A549 (cell line): Measurements from ENCODE around the gene LIPT2. TPM values are rescaled to one million over a fixed set of nuclear protein-coding genes. Genes with fewer than 3 reads are reported as not detected.

Experiments
- ATAC-seq, 2 experiments: fragments of 200-7000 bp in 1 of 2; fragments of >200 bp in 1 of 2; cut with Nextera tagmentation in 1 of 2; cut with Tn5 transposase in 1 of 2; 3 replicates each; pipeline versions ENCODE4 v1.8.0 to v1.9.1; 2018 to 2020; ENCODE audit warnings: mild to moderate bottlenecking in 1 of 2, moderate library complexity in 1 of 2
- CTCF ChIA-PET: fragments of 300-600 bp; sonication (Branson Sonifier 250); formaldehyde crosslinking; extraction: SDS; loops from one replicate; lab custom pipeline; 2021; ENCODE audit warnings: antibody characterized with exemption, inconsistent platforms; lab: Yijun Ruan, JAX
- POLR2A ChIA-PET: fragments of 350-600 bp; formaldehyde crosslinking; extraction: SDS; loops from one replicate; lab custom pipeline; 2021; ENCODE audit warnings: antibody characterized with exemption, inconsistent platforms; lab: Yijun Ruan, JAX
- DNase-seq, 2 experiments: peaks; one replicate each; pipeline versions ENCODE4 v3.0.0 to v3.0.0-alpha.2; 2011 to 2016; ENCODE audit warnings: low read depth in 1 of 2, low spot score in 1 of 2
- FAIRE-seq: peaks from 2 replicates; lab custom pipeline; 2011; peaks lifted over from hg19 to GRCh38; lab: Jason Lieb, UNC
- H3K27ac ChIP-seq, 2 experiments: fragments of >200 bp; sonication (Bioruptor Twin); formaldehyde crosslinking; 3 replicates each; pipeline ENCODE4 v1.5.1; 2016 to 2017
- H3K4me1 ChIP-seq: fragments of >200 bp; sonication (Bioruptor Twin); formaldehyde crosslinking; 3 replicates; pipeline ENCODE4 v1.6.1; 2016
- H3K4me2 ChIP-seq: fragments of >200 bp; sonication (Bioruptor Twin); formaldehyde crosslinking; 3 replicates; pipeline ENCODE4 v1.6.1; 2016
- H3K4me3 ChIP-seq: fragments of >200 bp; sonication (Bioruptor Twin); formaldehyde crosslinking; 3 replicates; pipeline ENCODE4 v1.5.1; 2016
- H3K9me3 ChIP-seq: fragments of >200 bp; sonication (Bioruptor Twin); formaldehyde crosslinking; 3 replicates; pipeline ENCODE4 v1.6.1; 2016
- BHLHE40 ChIP-seq: IDR thresholded peaks from 2 replicates; pipeline ENCODE4 v1.6.1; 2012; ENCODE audit warnings: low read depth, low read length, inconsistent platforms
- CBX2 ChIP-seq: fragments of 200-600 bp; sonication (generic); IDR thresholded peaks from 2 replicates; pipeline ENCODE4 v1.6.1; 2016; ENCODE audit warnings: low read depth, mild to moderate bottlenecking, borderline replicate concordance
- CHD4 ChIP-seq: fragments of 200-600 bp; sonication (generic); IDR thresholded peaks from 2 replicates; pipeline ENCODE4 v1.6.1; 2016; ENCODE audit warnings: antibody characterized with exemption, mild to moderate bottlenecking, borderline replicate concordance
- CTCF ChIP-seq: fragments of >200 bp; sonication (Bioruptor Twin); formaldehyde crosslinking; IDR thresholded peaks from 3 replicates; pipeline ENCODE4 v1.5.1; 2016
- EHMT2 ChIP-seq: fragments of 200-600 bp; sonication (generic); IDR thresholded peaks from 2 replicates; pipeline ENCODE4 v1.6.1; 2016; ENCODE audit warnings: antibody characterized with exemption, low read depth, mild to moderate bottlenecking, moderate library complexity
- ELK1 ChIP-seq: fragments of 150-350 bp; IDR thresholded peaks from 2 replicates; pipeline ENCODE4 v1.6.1; 2014; ENCODE audit warnings: low read depth, mild to moderate bottlenecking, low read length
- EP300 ChIP-seq, 2 experiments: fragments of >200 bp; sonication (Bioruptor Twin); formaldehyde crosslinking; IDR thresholded peaks; 2 replicates in 1 of 2; 3 replicates in 1 of 2; pipeline ENCODE4 v1.6.1; 2016 to 2017
- FOSB ChIP-seq: fragments of 250-450 bp; sonication (Bioruptor Pico); IDR thresholded peaks from 2 replicates; pipeline ENCODE4 v1.5.0; 2020; ENCODE audit warnings: mild to moderate bottlenecking, moderate library complexity
- HEYL ChIP-seq: fragments of 250-450 bp; sonication (Bioruptor Pico); IDR thresholded peaks from 2 replicates; pipeline ENCODE4 v1.8.0; 2021; ENCODE audit warnings: mild to moderate bottlenecking, moderate library complexity
- HOXA7 ChIP-seq: fragments of 250-450 bp; sonication (Bioruptor Pico); IDR thresholded peaks from 2 replicates; pipeline ENCODE4 v1.5.0; 2020; ENCODE audit warnings: mild to moderate bottlenecking, moderate library complexity
- HOXB5 ChIP-seq: fragments of 250-450 bp; sonication (Bioruptor Pico); IDR thresholded peaks from 2 replicates; pipeline ENCODE4 v1.5.0; 2020; ENCODE audit warnings: mild to moderate bottlenecking, moderate library complexity
- JUNB ChIP-seq: fragments of >200 bp; sonication (Bioruptor Twin); formaldehyde crosslinking; IDR thresholded peaks from 2 replicates; pipeline ENCODE4 v1.6.1; 2016
- NPAS2 ChIP-seq: fragments of 250-450 bp; sonication (Bioruptor Pico); IDR thresholded peaks from 2 replicates; pipeline ENCODE4 v1.8.0; 2022; ENCODE audit warnings: mild to moderate bottlenecking, moderate library complexity, borderline replicate concordance
- NR3C1 ChIP-seq: fragments of >200 bp; sonication (Bioruptor Twin); formaldehyde crosslinking; IDR thresholded peaks from 3 replicates; pipeline ENCODE4 v1.6.1; 2017
- RCOR1 ChIP-seq: fragments of 150-350 bp; IDR thresholded peaks from 2 replicates; pipeline ENCODE4 v1.6.1; 2014; ENCODE audit warnings: antibody characterized with exemption, low read length, low read depth
- REST ChIP-seq: fragments of 200-600 bp; sonication (generic); IDR thresholded peaks from 2 replicates; pipeline ENCODE4 v1.6.1; 2016; ENCODE audit warnings: antibody characterized with exemption, mild to moderate bottlenecking, moderate library complexity
- TFCP2L1 ChIP-seq: fragments of 250-450 bp; sonication (Bioruptor Pico); IDR thresholded peaks from 2 replicates; pipeline ENCODE4 v1.5.0; 2021; ENCODE audit warnings: mild to moderate bottlenecking
- ZFP36 ChIP-seq: fragments of 450-650 bp; IDR thresholded peaks from 2 replicates; pipeline ENCODE4 v1.6.1; 2014; ENCODE audit warnings: borderline replicate concordance; ENCODE audit not compliant: partially characterized antibody
- ZNF302 ChIP-seq: fragments of 250-450 bp; sonication (Bioruptor Pico); IDR thresholded peaks from 2 replicates; pipeline ENCODE4 v1.9.0; 2021; ENCODE audit warnings: inconsistent platforms, mild to moderate bottlenecking, moderate library complexity
- WGBS: methylation state at CpG from one replicate; pipeline ENCODE4 v1.1.6; 2017; ENCODE audit errors: missing lambda C conversion rate; 5-methylcytosine and 5-hydroxymethylcytosine counted together
- polyA plus RNA-seq, 4 experiments: library from polyadenylated mRNA; depleted of rRNA in 3 of 4; stranded (reverse); fragments of >200 nt; fragmentation: RNase III in 1 of 4; extraction: RNeasy Plus Mini Kit Qiagen cat#74134 plus additional on column Dnase treatment in 1 of 4; gene quantifications; 2 replicates in 3 of 4; 3 replicates in 1 of 4; pipeline ENCODE4 v1.2.3, GENCODE V29; 2011 to 2017

Gene LIPT2
- polyA plus RNA-seq, 2 of the 4 experiments (the other 2 are of a cell fraction): 4.8 to 9.8 TPM

- 89% methylated on average over 1 of the region's 1 CpG for WGBS
- ChIA-PET POLR2A (interaction anchor here (1.1 to 2.7 kb wide), 3 partner anchors 11 to 324 kb away, joined by 3 to 68 read pairs (median 20); partner anchors contain the start of genes C2CD3 and PPME1), CTCF (interaction anchor here (0.6 to 4.1 kb wide), 4 partner anchors 42 to 776 kb away, joined by 3 to 23 read pairs (median 3); no protein-coding TSS in a partner anchor)
- Histone ChIP-seq H3K4me2 (no peak overlapping the region), H3K4me3 (no peak overlapping the region), H3K27ac (no peak overlapping the region), H3K9me3 (no peaks in the 10 kb centered on the region; the same call in 2 of the 3 replicates), H3K4me1 (peaks cover 14% of the 10 kb centered on the region; the same call in 2 of the 3 replicates)
- ATAC-seq (no peak), FAIRE-seq (no peak), DNase-seq (no peak)
- TF ChIP-seq HEYL (CRISPR knock-in tag) (no peak), CHD4 (no peak), HOXA7 (CRISPR knock-in tag) (no peak), EHMT2 (no peak), ELK1 (no peak), REST (no peak), RCOR1 (no peak), BHLHE40 (no peak), HOXB5 (CRISPR knock-in tag) (no peak), CBX2 (no peak), EP300 (IDR thresholded peaks at IDR 0.05) (no peak), FOSB (CRISPR knock-in tag) (no peak), JUNB (no peak), NPAS2 (CRISPR knock-in tag) (no peak), CTCF (no peak), ZNF302 (no peak), NR3C1 (no peak), ZFP36 (no peak), TFCP2L1 (no peak)
These were observed 1.4 kb upstream of the LIPT2 start for GRCh38 chr11:74494916-74495315.
